OCI-LY3 (cell line): ENCODE measurements around the gene MMP17.

Experiments used
- CTCF ChIP-seq: fragments of 200-600, 300-600 bp; sonication (generic); IDR thresholded peaks from 2 replicates; pipeline ENCODE4 v1.5.1; 2014; ENCODE audit warnings: antibody characterized with exemption, low read length, low read depth
- EZH2phosphoT487 ChIP-seq: fragments of 200-600 bp; shearing (Covaris generic); IDR thresholded peaks from 2 replicates; pipeline ENCODE4 v1.6.1; 2018; ENCODE audit warnings: antibody characterized with exemption, mixed run types, low read depth

GRCh38 chr12:131873293-131873692, 45.1 kb downstream of the MMP17 start:
- TF ChIP-seq CTCF (no peak), EZH2phosphoT487 (no peak)
